ENCODE data around the gene BSN.

BSN gene

GRCh38 chr3:49553692-49554632, at the start of gene BSN:
BSN (plus strand) TSS chr3:49554477; CDS start chr3:49554603, 126 bp downstream.
- H3K4me1 ChIP-seq (ENCODE audit: low read length), result peaks cover 14% of the 10 kb centered on the region
- peak within 1 kb of the TSS; percentile 79 for H3K4me2 ChIP-seq (ENCODE audit: low read length)
- H3K9me3 ChIP-seq (ENCODE audit: insufficient read depth, low read length), result no peaks in the 10 kb centered on the region
- no peak within 1 kb of the TSS for H3K27ac ChIP-seq (ENCODE audit: low read length)
- TF ChIP-seq, protein P1, sequence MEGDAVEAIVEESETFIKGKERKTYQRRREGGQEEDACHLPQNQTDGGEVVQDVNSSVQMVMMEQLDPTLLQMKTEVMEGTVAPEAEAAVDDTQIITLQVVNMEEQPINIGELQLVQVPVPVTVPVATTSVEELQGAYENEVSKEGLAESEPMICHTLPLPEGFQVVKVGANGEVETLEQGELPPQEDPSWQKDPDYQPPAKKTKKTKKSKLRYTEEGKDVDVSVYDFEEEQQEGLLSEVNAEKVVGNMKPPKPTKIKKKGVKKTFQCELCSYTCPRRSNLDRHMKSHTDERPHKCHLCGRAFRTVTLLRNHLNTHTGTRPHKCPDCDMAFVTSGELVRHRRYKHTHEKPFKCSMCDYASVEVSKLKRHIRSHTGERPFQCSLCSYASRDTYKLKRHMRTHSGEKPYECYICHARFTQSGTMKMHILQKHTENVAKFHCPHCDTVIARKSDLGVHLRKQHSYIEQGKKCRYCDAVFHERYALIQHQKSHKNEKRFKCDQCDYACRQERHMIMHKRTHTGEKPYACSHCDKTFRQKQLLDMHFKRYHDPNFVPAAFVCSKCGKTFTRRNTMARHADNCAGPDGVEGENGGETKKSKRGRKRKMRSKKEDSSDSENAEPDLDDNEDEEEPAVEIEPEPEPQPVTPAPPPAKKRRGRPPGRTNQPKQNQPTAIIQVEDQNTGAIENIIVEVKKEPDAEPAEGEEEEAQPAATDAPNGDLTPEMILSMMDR (IDR thresholded peaks at IDR 0.05; ENCODE audit: low read depth, low read length), result no peak
- TF ChIP-seq EZH2phosphoT487 (IDR thresholded peaks at IDR 0.05; ENCODE audit: low read depth), result no peak
- peak within 1 kb of the TSS; percentile 84 for H3K4me3 ChIP-seq (ENCODE audit: low read length)
- peak within 1 kb of the TSS; percentile 75 for H3K9ac ChIP-seq (ENCODE audit: low read length)
- H3K79me2 ChIP-seq (ENCODE audit: low read length), result no peaks in the 10 kb centered on the region
- peaks cover 4% of the 10 kb centered on the region; the same call in 1 of the 2 replicates for H4K20me1 ChIP-seq (ENCODE audit: insufficient read depth, low read length)
- peaks cover 28% of the 10 kb centered on the region for H3K27me3 ChIP-seq (ENCODE audit: low read depth, low read length)
- H3K36me3 ChIP-seq (replicated peaks; ENCODE audit: low read depth, low read length), result no peaks in the 10 kb centered on the region
- H2AFZ ChIP-seq (ENCODE audit: low read depth, low read length), result peak within 1 kb of the TSS; percentile 88

GRCh38 chr3:49506906-49507305, 47.4 kb upstream of the BSN start:
- Histone ChIP-seq H3K27me3 (ENCODE audit: low read depth, low read length) (no peaks in the 10 kb centered on the region), H3K36me3 (replicated peaks; ENCODE audit: low read depth, low read length) (peaks cover 16% of the 10 kb centered on the region), H3K4me3 (ENCODE audit: low read length) (no peak overlapping the region), H3K4me2 (ENCODE audit: low read length) (no peak overlapping the region), H2AFZ (ENCODE audit: low read depth, low read length) (no peak overlapping the region), H3K4me1 (ENCODE audit: low read length) (no peaks in the 10 kb centered on the region), H3K9ac (ENCODE audit: low read length) (no peak overlapping the region), H3K27ac (ENCODE audit: low read length) (no peak overlapping the region), H4K20me1 (ENCODE audit: insufficient read depth, low read length) (no peaks in the 10 kb centered on the region), H3K79me2 (ENCODE audit: low read length) (0 out of 2 replicates have a peak, but pooled peaks cover 3% of the 10 kb centered on the region), H3K9me3 (ENCODE audit: insufficient read depth, low read length) (no peaks in the 10 kb centered on the region)
- TF ChIP-seq EZH2phosphoT487 (IDR thresholded peaks at IDR 0.05; ENCODE audit: low read depth), result no peak
- TF ChIP-seq, protein P1 (IDR thresholded peaks at IDR 0.05; ENCODE audit: low read depth, low read length), result no peak

DNA sequence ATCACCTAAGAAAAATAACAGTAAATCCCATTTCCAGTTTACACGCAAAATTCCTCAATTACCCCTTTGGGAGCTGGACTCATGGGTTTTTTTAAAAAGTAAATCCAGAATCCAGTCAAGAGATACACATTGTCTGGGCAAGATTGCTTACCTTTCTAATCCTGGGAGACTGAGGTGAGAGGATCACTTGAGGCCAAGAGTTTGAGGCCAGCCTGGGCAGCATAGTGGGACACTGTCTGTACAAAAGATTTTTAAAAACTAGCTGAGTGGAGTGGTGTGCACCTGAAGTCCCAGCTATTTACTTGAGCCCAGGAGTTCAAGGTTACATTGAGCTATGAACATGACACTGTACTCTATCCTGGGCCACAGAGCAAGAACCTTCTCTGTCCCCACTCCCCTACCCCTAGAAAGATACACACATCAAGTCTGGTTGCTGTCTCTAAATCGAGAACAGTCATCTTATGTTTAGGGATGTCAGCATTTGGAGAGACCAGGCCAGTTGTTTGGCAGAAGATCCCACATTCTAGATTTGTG, 45.2 kb upstream of the BSN start:
- H3K9ac ChIP-seq (ENCODE audit: low read length), result no peak overlapping the region
- H3K79me2 ChIP-seq (ENCODE audit: low read length), result no peaks in the 10 kb centered on the region
- H4K20me1 ChIP-seq (ENCODE audit: insufficient read depth, low read length), result no peaks in the 10 kb centered on the region
- H2AFZ ChIP-seq (ENCODE audit: low read depth, low read length), result no peak overlapping the region
- H3K4me3 ChIP-seq (ENCODE audit: low read length), result no peak overlapping the region
- TF ChIP-seq EZH2phosphoT487 (IDR thresholded peaks at IDR 0.05; ENCODE audit: low read depth), result no peak
- TF ChIP-seq, protein P1 (IDR thresholded peaks at IDR 0.05; ENCODE audit: low read depth, low read length), result no peak
- H3K4me2 ChIP-seq (ENCODE audit: low read length), result no peak overlapping the region
- no peaks in the 10 kb centered on the region for H3K27me3 ChIP-seq (ENCODE audit: low read depth, low read length)
- H3K36me3 ChIP-seq (replicated peaks; ENCODE audit: low read depth, low read length), result peaks cover 19% of the 10 kb centered on the region
- H3K4me1 ChIP-seq (ENCODE audit: low read length), result no peaks in the 10 kb centered on the region
- no peak overlapping the region for H3K27ac ChIP-seq (ENCODE audit: low read length)
- no peaks in the 10 kb centered on the region for H3K9me3 ChIP-seq (ENCODE audit: insufficient read depth, low read length)

DNA sequence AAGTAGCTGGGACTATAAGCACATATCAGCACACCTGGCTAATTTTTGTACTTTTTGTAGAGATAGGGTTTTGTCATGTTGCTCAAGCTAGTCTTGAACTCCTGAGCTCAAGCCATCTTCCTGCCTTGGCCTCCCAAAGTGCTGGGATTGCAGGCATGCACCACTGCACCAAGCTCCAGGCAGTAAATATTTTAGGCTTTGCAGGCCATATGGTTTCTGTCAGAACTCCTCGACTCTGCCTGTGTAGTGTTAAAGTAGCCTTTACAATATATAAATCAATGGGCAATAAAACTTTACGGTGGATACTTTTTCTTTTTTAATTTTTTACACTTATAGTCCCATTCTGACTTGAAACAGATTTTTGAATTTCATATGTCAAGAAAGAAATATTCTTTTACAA, 42.6 kb upstream of the BSN start:
- TF ChIP-seq, protein P1 (IDR thresholded peaks at IDR 0.05; ENCODE audit: low read depth, low read length), result no peak
- no peak for TF ChIP-seq EZH2phosphoT487 (IDR thresholded peaks at IDR 0.05; ENCODE audit: low read depth)
- peaks cover 23% of the 10 kb centered on the region for H3K36me3 ChIP-seq (replicated peaks; ENCODE audit: low read depth, low read length)

More for the DNA sequence above, 42.6 kb upstream of the BSN start:
- H3K9me3 ChIP-seq (ENCODE audit: insufficient read depth, low read length), result no peaks in the 10 kb centered on the region
- no peaks in the 10 kb centered on the region for H3K27me3 ChIP-seq (ENCODE audit: low read depth, low read length)
- H3K4me1 ChIP-seq (ENCODE audit: low read length), result no peaks in the 10 kb centered on the region
- no peaks in the 10 kb centered on the region for H3K79me2 ChIP-seq (ENCODE audit: low read length)
- no peak overlapping the region for H2AFZ ChIP-seq (ENCODE audit: low read depth, low read length)
- no peak overlapping the region for H3K9ac ChIP-seq (ENCODE audit: low read length)
- H3K4me3 ChIP-seq (ENCODE audit: low read length), result no peak overlapping the region
- H3K4me2 ChIP-seq (ENCODE audit: low read length), result no peak overlapping the region
- no peaks in the 10 kb centered on the region for H4K20me1 ChIP-seq (ENCODE audit: insufficient read depth, low read length)
- H3K27ac ChIP-seq (ENCODE audit: low read length), result no peak overlapping the region

Data from OCI-LY3 (cell line).